Thoracic aorta (tissue), 2 donors: ENCODE measurements around the gene SMARCAL1. TPM values are rescaled to one million over a fixed set of nuclear protein-coding genes. Genes with fewer than 3 reads are reported as not detected.

Experiments
- ATAC-seq: fragments of 150-250 bp; one replicate; pipeline ENCODE4 v1.8.0; 2017; ENCODE audit warnings: low read depth; ENCODE audit not compliant: insufficient number of reproducible peaks, low FRiP score
- DNase-seq: peaks from one replicate; pipeline ENCODE4 v3.0.0-alpha.2; 2020; ENCODE audit warnings: low spot score
- H3K27ac ChIP-seq, 2 donors: fragments of 200-600 bp; sonication (generic); 1 replicate in 1 of 2; 2 replicates in 1 of 2; pipeline ENCODE4 v1.5.1; 2016; ENCODE audit warnings: mild to moderate bottlenecking in 2 of 2, moderate library complexity in 2 of 2
- H3K27me3 ChIP-seq: fragments of 200-600 bp; sonication (generic); replicated peaks from 2 replicates; pipeline ENCODE4 v1.6.0; 2016; ENCODE audit warnings: mild to moderate bottlenecking; ENCODE audit not compliant: insufficient read depth
- H3K36me3 ChIP-seq: fragments of 200-600 bp; sonication (generic); one replicate; pipeline ENCODE4 v1.5.1; 2016
- H3K4me1 ChIP-seq, 2 donors: fragments of 200-600 bp; sonication (generic); 1 replicate in 1 of 2; 2 replicates in 1 of 2; pipeline versions ENCODE4 v1.5.1 to v1.6.0; 2016; ENCODE audit warnings: low read depth in 2 of 2, mild to moderate bottlenecking in 1 of 2; ENCODE audit not compliant: control insufficient read depth in 1 of 2
- H3K4me3 ChIP-seq: fragments of 200-600 bp; sonication (generic); 2 replicates; pipeline ENCODE4 v1.5.1; 2016; ENCODE audit warnings: mild to moderate bottlenecking
- H3K9me3 ChIP-seq: fragments of 200-600 bp; sonication (generic); 2 replicates; pipeline ENCODE4 v1.5.1; 2016
- total RNA-seq, 2 donors: library from RNA; depleted of rRNA; stranded (reverse); fragments of >200 nt; gene quantifications; one replicate each; pipeline versions ENCODE4 v1.1.0 to v1.2.3, GENCODE V29; 2016
- TF ChIP-seq, protein P1 (sequence below): fragments of 200-600 bp; sonication (generic); IDR thresholded peaks from one replicate; pipeline ENCODE4 v1.5.1; 2019; ENCODE audit warnings: antibody characterized with exemption

SMARCAL1 gene
- total RNA-seq, 2 donors from 2014 or later = 22.1 to 28.4 TPM

DNA sequence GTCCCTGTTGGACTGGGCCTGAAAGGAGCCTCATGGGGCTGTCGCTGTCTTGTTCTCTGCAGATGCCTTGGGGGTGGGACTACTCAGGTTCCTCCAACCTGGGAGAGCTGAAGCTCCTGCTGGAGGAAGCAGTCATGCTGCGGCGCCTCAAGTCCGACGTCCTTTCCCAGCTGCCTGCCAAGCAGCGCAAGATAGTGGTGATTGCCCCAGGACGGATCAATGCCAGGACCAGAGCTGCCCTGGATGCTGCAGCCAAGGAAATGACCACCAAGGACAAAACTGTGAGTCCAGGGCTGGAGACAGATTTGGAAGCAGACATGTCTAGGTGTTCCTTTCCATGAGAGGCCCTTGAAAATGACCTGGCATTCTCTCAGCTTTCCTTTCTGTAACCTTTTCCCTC, 38.5 kb downstream of the SMARCAL1 start:
- no peak overlapping the region for H3K4me3 ChIP-seq
- no peaks in the 10 kb centered on the region for H3K4me1 ChIP-seq
- TF ChIP-seq, protein P1, sequence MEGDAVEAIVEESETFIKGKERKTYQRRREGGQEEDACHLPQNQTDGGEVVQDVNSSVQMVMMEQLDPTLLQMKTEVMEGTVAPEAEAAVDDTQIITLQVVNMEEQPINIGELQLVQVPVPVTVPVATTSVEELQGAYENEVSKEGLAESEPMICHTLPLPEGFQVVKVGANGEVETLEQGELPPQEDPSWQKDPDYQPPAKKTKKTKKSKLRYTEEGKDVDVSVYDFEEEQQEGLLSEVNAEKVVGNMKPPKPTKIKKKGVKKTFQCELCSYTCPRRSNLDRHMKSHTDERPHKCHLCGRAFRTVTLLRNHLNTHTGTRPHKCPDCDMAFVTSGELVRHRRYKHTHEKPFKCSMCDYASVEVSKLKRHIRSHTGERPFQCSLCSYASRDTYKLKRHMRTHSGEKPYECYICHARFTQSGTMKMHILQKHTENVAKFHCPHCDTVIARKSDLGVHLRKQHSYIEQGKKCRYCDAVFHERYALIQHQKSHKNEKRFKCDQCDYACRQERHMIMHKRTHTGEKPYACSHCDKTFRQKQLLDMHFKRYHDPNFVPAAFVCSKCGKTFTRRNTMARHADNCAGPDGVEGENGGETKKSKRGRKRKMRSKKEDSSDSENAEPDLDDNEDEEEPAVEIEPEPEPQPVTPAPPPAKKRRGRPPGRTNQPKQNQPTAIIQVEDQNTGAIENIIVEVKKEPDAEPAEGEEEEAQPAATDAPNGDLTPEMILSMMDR = no peak
- peaks cover 73% of the 10 kb centered on the region for H3K36me3 ChIP-seq
- no peaks in the 10 kb centered on the region for H3K9me3 ChIP-seq
- no peak for ATAC-seq
- no peak for DNase-seq
- H3K27ac ChIP-seq = no peak overlapping the region
- no peaks in the 10 kb centered on the region for H3K27me3 ChIP-seq

DNA sequence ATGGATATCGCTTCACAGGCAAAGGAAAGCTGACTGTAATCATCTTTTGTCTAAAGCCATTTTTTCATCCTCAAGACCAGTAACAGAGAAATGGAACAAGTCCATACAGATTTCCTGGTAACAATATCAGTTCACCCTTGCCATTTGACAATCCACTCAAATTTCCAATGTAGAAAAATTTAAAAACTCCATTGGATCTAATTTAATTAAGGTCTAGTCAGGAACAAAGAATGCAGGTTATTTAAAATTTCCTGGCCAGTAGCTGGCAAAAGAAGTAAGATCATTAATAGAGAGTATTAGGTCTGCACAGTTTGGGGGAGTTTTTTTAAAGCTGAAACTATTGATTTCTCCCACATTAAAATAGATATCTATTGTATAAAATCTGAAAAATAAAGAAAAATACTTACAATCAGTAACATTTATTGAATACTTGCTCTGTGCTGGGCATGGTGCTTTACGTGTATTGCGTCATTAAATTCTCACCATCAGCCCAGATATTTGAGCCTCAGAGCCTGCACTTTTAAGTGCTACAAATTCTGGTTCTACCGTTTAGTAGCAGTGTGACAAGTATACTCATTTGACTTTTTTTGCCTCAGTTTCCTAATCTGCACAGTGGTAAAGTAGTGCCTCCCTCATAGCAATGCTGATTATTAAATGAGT, 41.8 kb downstream of the SMARCAL1 start:
- ATAC-seq = no peak
- H3K27ac ChIP-seq = no peak overlapping the region
- peaks cover 48% of the 10 kb centered on the region for H3K36me3 ChIP-seq
- DNase-seq = no peak
- H3K9me3 ChIP-seq = no peaks in the 10 kb centered on the region
- TF ChIP-seq, protein P1 = no peak
- no peaks in the 10 kb centered on the region for H3K4me1 ChIP-seq
- no peak overlapping the region for H3K4me3 ChIP-seq
- H3K27me3 ChIP-seq = no peaks in the 10 kb centered on the region

DNA sequence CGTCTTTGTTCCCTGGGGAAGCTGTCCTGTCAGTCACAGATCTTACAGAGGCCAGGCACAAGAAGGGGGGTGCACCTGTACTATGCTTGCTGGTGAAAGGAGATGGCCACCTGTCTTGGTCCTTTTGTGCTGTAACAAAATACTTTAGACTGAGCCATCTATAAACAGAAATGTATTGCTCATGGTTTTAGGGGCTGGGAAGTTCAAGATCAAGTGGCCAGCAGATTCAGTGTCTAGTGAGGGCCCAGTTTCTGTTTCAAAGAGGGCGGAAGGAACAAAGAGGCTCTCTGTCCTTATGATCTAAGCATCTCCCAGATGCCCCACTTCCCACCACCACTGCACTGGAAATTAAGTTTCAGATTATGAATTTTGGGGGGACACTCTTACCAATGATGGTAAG, 50.9 kb downstream of the SMARCAL1 start:
- Histone ChIP-seq H3K27ac (no peak overlapping the region), H3K4me3 (no peak overlapping the region), H3K4me1 (no peaks in the 10 kb centered on the region), H3K27me3 (no peaks in the 10 kb centered on the region), H3K36me3 (no peaks in the 10 kb centered on the region), H3K9me3 (no peaks in the 10 kb centered on the region)
- TF ChIP-seq, protein P1 = no peak
- DNase-seq = no peak
- ATAC-seq = no peak

DNA sequence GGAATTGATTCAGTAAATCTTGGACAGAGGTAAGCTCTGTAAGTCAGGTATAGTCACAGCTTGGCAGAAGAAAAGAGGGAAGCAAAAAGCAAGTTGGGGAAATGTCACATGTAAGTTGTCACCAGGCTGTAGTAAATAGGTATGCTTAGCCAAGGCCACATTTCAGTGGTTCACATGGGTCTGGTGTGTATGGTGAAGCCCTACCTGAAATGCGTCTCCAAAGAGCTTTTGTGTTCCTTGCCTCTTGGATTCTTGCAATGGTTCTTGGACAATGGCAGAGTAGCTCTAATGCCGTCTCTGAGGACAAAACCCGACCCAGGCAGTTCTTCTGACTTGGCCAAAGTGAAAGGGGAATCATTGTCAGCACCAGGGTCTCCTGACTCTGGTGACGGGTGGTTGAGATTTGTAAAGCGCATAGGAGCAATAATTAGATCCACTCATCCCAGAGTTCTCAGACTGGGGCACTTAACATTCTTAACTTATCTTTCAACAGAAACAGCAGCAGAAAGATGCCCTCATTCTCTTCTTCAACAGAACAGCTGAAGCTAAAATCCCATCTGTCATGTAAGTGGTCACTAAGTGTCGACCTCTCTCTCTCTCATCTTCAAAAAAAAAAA, 51.9 kb downstream of the SMARCAL1 start:
- Histone ChIP-seq H3K4me3 (no peak overlapping the region), H3K36me3 (no peaks in the 10 kb centered on the region), H3K9me3 (no peaks in the 10 kb centered on the region), H3K27me3 (no peaks in the 10 kb centered on the region), H3K4me1 (no peaks in the 10 kb centered on the region), H3K27ac (no peak overlapping the region)
- ATAC-seq (no peak), DNase-seq (no peak)
- TF ChIP-seq, protein P1 = no peak

DNA sequence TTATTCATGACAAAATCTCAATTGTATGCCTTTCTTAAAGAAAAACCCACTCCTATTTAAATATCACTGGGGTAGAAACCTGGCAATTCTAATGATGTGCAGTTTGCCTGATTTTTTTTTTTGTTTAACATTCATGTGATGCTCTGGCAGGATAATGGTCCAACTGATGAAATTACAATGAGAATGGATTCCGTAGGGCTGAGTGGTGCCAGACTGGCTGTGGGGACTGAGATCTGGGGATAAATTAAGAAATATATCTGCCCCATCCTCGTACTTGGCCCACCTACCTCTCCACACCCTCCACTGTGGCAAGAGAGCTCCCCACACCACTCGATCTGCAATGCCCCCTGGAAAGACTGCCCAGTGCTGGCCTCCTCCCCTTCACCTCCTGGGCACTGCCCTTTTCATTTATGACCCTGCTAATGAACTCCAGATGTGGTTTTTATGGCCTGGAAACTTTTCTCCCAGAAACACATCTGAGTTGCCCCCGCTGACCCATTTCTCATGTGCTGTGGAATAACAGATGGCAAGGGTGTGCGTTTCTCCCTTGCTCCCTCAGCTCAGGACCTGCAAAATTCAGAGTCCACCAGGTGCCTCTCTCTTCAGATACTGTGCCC, 53.4 kb downstream of the SMARCAL1 start:
- ATAC-seq (no peak), DNase-seq (no peak)
- Histone ChIP-seq H3K36me3 (no peaks in the 10 kb centered on the region), H3K27ac (no peak overlapping the region), H3K27me3 (no peaks in the 10 kb centered on the region), H3K9me3 (no peaks in the 10 kb centered on the region), H3K4me1 (no peaks in the 10 kb centered on the region), H3K4me3 (no peak overlapping the region)
- TF ChIP-seq, protein P1 = no peak
